Measurements from ENCODE around the gene OR1F1.
"Not testable (repeated sequence)": the region's sequence is repeated elsewhere in the genome, so short reads cannot be mapped to it uniquely, and the experiment has no call there.

Gene OR1F1

GRCh38 chr16:3173892-3174617 lies 13.9 kb upstream of the OR1F1 start:
- peak; percentile 79 for DNase-seq (ENCODE audit: low spot score)

GRCh38 chr16:3174618-3175148 lies 13.3 kb upstream of the OR1F1 start:
- DNase-seq (ENCODE audit: low spot score), result no peak

- peak; percentile 47 for DNase-seq (ENCODE audit: low spot score)
These were observed 12.6 kb upstream of the OR1F1 start for GRCh38 chr16:3175157-3176093.

GRCh38 chr16:3179651-3180050 lies 8.4 kb upstream of the OR1F1 start:
- no peak for DNase-seq (ENCODE audit: low spot score)

- no peak for DNase-seq (ENCODE audit: low spot score)
These were observed 7.5 kb upstream of the OR1F1 start for GRCh38 chr16:3180445-3180878.

- not testable (repeated sequence) for DNase-seq (ENCODE audit: low spot score)
These were observed 5.8 kb upstream of the OR1F1 start for GRCh38 chr16:3182293-3182607.

DNA sequence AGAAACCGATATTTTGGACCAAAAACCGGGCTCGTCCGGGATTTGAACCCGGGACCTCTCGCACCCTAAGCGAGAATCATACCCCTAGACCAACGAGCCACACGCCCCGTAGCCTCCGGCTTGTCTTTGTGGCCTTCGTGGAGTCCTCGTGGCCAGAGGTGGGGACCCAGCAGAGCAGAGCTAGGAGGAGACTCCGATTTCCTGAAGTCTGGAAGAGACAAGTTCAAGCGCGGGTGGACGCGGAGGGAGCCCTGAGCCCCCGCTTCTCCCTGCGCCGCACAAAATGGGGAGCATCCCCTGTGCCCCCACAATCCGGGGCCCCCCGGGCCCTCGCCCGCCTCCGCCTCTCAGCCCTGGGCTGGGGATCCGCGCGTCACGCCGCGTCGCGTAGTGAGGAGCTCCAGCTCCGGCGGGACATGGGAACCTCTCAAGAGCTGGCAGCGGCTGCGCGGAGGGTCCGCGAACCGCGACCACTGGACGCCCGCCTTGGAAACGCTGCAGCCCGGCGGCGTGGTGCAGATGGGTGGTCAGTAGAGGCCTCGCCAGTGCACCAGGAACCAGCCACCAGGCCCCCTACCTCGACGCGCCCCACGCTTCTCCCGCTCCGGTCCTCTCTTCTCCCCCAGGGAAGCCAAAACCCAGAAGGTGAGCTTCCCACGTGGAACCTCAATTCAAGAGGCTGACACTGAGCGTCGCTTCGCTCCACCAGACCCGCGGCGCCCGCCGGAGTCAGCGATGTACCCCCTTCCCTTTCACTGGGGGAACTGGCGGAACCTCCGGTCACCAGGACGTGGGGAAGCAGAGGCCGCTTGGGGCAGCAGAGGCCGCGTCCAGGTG lies 5.2 kb upstream of the OR1F1 start:
- peak; percentile 62 for DNase-seq (ENCODE audit: low spot score)

- no peak for DNase-seq (ENCODE audit: low spot score)
These were observed 4.4 kb upstream of the OR1F1 start for GRCh38 chr16:3183445-3184139.

DNA sequence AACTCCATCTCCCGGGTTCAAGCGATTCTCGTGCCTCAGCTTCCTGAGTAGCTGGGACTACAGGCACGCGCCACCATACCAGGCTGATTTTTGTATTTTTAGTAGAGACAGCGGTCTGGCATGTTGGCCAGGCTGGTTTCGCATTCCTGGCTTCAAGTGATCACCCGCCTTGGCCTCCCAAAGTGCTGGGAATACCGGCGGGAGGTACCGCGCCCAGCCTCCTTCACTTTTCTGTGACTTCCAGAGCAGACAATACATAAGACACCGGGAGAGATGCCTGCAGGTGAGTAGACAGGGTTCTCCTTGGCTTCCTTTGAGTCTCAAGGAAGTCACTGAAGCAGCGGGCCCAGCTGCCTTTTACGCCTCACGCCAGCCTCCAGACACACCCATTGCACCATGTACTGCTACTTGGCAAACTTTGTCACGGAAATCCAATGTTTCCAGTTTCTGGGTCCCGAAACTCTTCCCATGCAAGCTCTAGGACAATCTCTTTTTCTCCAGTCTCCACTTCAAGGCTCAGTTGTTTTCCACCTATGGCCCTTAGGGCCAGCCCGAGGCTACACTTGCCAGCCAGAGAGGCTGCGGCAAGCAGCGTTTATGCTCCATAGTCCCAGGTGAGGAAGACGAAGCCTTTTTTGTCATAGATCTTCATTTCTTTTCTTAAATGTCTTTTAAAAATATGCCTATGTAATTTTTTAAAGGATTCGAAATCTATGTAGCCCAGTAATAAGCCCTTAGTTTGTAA lies 886 bp upstream of the OR1F1 start:
- DNase-seq (ENCODE audit: low spot score), result no peak

DNA sequence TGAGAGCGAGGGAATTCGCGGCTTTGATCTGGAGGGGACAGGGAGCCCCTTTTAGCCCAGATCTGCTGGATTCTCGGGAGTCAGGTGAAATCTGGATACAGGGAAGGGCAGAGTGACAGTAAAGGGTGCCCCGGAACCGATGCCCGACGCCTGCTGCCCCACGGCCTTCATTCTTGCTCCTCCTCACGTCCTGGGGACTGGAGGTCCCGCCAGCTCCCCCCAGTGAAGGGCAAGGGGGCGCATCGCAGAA lies 596 bp downstream of the OR1F1 start:
- DNase-seq (ENCODE audit: low spot score), result no peak

GRCh38 chr16:3188925-3189825 lies 1.2 kb downstream of the OR1F1 start:
- peak; percentile 39 for DNase-seq (ENCODE audit: low spot score)

- DNase-seq (ENCODE audit: low spot score), result no peak
These were observed 1.9 kb downstream of the OR1F1 start for GRCh38 chr16:3189869-3190268.

DNA sequence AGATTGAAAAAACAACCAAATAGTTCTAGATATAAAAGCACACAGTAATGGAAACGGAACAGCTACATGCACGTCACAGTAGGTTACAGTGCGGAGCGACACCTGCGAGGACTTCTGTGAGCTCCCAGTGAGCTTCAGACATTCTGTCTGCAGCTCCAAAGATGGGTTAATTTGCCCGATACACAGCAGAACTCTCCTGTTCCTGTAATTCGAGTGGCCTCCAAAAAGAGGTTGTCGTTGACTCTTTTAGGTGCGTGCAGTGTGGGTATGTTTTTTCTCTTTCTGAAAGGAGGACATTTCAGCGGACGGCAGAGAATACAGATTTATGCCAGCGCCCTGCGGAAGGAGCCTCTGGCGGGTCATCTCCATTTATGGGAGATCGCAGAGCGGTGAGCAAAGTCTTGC lies 2.9 kb downstream of the OR1F1 start:
- no peak for DNase-seq (ENCODE audit: low spot score)

GRCh38 chr16:3192476-3193019 lies 4.5 kb downstream of the OR1F1 start:
- DNase-seq (ENCODE audit: low spot score), result no peak

DNA sequence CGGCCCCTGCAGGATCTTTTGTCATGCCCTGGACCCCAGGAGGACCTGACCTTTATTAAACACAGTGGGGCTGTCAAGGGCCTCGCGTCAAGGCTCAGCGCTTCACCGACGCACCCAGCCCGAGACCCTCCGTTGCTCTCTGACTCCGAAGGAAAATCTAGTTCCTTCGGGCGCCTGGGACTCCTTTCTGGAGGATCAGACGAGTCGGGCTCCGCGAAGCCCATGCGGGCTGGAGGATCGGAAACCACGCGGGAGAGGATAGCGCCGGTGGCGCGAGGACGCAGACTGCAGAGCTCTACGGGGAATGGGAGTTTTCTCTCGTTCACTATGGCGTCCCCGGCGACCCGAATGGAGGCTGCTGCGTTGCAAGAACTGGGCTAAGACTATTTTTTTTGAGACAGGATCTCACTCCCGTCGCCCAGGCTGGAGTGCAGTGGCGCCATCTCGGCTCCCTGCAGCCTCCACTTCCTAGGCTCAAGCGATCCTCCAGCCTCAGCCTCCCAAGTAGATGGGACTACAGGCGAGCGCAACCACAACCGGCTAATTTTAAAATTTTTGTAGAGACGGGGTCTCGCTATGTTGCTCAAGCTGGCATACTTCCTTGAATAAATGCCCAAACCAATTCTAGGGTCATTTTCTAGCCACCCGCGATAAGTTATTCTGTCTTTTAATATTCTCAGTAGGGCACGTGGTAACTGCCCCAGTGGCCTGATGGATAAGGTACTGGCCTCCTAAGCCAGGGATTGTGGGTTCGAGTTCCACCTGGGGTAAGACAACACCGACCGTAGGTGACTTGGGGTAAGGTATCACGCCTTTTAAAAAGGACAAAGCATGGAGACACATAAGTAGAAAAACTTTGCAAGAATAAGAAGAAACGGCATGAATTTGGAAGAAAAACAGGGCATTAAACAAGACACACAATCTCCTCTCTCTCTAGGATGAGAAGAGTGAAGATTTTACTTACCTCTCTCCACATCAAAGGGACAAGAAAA lies 5.5 kb downstream of the OR1F1 start:
- DNase-seq (ENCODE audit: low spot score), result no peak

GRCh38 chr16:3194792-3195191 lies 6.8 kb downstream of the OR1F1 start:
- DNase-seq (ENCODE audit: low spot score), result no peak

- no peak for DNase-seq (ENCODE audit: low spot score)
These were observed 8.0 kb downstream of the OR1F1 start for GRCh38 chr16:3195975-3196374.

- not testable (repeated sequence) for DNase-seq (ENCODE audit: low spot score)
These were observed 9.8 kb downstream of the OR1F1 start for GRCh38 chr16:3197694-3198333.

All from HuH-7 (cell line).